Lung (tissue), 12 donors: ENCODE data around the gene GDF11. TPM values are rescaled to one million over a fixed set of nuclear protein-coding genes. Genes with fewer than 3 reads are reported as not detected.
A peak's percentile ranks its signal among the peaks of the same experiment; 100 is the strongest.

Experiments used
- ATAC-seq: fragments of 200-7000 bp; cut with Tn5 transposase; one replicate; pipeline ENCODE4 v1.9.1; 2020; ENCODE audit warnings: moderate number of reproducible peaks; ENCODE audit not compliant: insufficient read depth, low FRiP score
- DNase-seq, 3 donors: peaks; one replicate each; pipeline ENCODE4 v3.0.0-alpha.2; 2013 to 2017
- H3K27ac ChIP-seq, 2 donors: one replicate each; pipeline ENCODE4 v1.5.1; 2013; ENCODE audit warnings: mild to moderate bottlenecking in 2 of 2, moderate library complexity in 2 of 2, control low read depth in 1 of 2, inconsistent platforms in 1 of 2, low read depth in 1 of 2, low read length in 1 of 2
- H3K27me3 ChIP-seq, 3 donors: one replicate each; pipeline ENCODE4 v1.5.1; 2013; ENCODE audit warnings: low read length in 2 of 3; ENCODE audit not compliant: control insufficient read depth in 3 of 3, insufficient read depth in 3 of 3
- H3K36me3 ChIP-seq, 4 donors: one replicate each; pipeline ENCODE4 v1.5.1; 2013; ENCODE audit warnings: low read length in 4 of 4, mild to moderate bottlenecking in 1 of 4, moderate library complexity in 1 of 4; ENCODE audit not compliant: control insufficient read depth in 4 of 4, insufficient read depth in 4 of 4
- H3K4me1 ChIP-seq, 5 donors: one replicate each; pipeline ENCODE4 v1.5.1; 2013; ENCODE audit warnings: low read length in 5 of 5, mild to moderate bottlenecking in 2 of 5, moderate library complexity in 1 of 5; ENCODE audit not compliant: control insufficient read depth in 5 of 5, insufficient read depth in 5 of 5
- H3K4me3 ChIP-seq: one replicate; pipeline ENCODE4 v1.5.1; 2013; ENCODE audit warnings: mild to moderate bottlenecking, control low read depth, moderate library complexity
- H3K9ac ChIP-seq, 2 donors: one replicate each; pipeline ENCODE4 v1.5.1; 2013; ENCODE audit warnings: low read length in 2 of 2, control low read depth in 1 of 2; ENCODE audit not compliant: insufficient read depth in 1 of 2
- H3K9me3 ChIP-seq, 4 donors: one replicate each; pipeline ENCODE4 v1.5.1; 2013; ENCODE audit warnings: low read length in 3 of 4, mild to moderate bottlenecking in 1 of 4, moderate library complexity in 1 of 4; ENCODE audit not compliant: control insufficient read depth in 4 of 4, insufficient read depth in 3 of 4
- CTCF ChIP-seq: IDR thresholded peaks from 2 replicates; pipeline ENCODE4 v1.5.1; 2012; ENCODE audit warnings: mild to moderate bottlenecking; ENCODE audit errors: control extremely low read depth, extremely low read depth
- WGBS, 2 donors: extraction: QIAGEN DNeasy Blood & Tissue Kit; methylation state at CpG; one replicate each; pipeline ENCODE4 v1.1.7; 2013; 5-methylcytosine and 5-hydroxymethylcytosine counted together
- polyA plus RNA-seq, 2 donors: library from polyadenylated mRNA; stranded (reverse); fragments of 200-250 nt; gene quantifications; one replicate each; pipeline ENCODE4 v1.2.1, GENCODE V29; 2013
- total RNA-seq, 2 donors: library from RNA; depleted of rRNA in 1 of 2; stranded (reverse); fragments of >200 nt in 1 of 2; gene quantifications; one replicate each; pipeline ENCODE4 v1.2.1, GENCODE V29; 2014 to 2021
- donor health status: control.
- donor health status: control.
- donor health status: Bipolar disorder and iron deficiency.
- donor health status: healthy.
- donor health status: DM: yes; HTN: yes; CAD: no.

Gene GDF11
- total and polyA plus RNA-seq, 4 donors: 0.93 to 8.3 (median 3.2) TPM

DNA sequence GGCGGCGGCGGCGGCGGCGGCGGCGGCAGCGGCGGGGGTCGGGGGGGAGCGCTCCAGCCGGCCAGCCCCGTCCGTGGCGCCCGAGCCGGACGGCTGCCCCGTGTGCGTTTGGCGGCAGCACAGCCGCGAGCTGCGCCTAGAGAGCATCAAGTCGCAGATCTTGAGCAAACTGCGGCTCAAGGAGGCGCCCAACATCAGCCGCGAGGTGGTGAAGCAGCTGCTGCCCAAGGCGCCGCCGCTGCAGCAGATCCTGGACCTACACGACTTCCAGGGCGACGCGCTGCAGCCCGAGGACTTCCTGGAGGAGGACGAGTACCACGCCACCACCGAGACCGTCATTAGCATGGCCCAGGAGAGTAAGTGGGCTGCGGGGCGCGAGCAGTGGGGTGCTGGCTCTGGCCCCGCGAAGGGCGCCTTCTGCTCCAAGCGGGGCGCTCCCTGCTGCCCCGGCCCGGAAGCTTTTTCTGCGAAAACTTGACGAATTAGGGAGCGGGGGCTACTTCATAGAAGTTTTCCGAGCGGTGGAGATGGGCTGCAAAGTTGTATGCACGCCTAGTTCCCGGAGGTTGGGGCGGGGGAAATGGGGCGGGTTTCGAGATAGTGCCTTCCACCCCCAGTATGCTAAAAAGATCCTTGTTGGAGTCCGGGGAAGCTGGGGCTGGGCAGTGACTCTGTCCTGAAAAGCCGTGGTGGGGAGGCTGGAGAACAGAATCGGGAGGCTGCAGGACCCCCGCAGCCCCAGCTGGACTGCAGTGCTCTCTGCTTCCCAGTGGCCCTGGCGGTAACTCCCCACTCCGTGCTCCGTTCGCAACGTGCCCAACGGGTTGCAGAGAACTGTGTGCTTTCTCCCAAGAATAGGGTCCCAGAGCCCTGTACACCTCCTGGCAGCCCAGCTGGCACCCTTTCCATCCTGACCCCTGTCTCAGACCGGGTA is 751 bp downstream of the GDF11 start:
- H3K36me3 ChIP-seq: peaks cover 0 to under 1% (median 0%) of the 10 kb centered on the region in 4 donors
- peak overlapping the region; percentile 57 for H3K4me3 ChIP-seq
- peak overlapping the region in 1 of 2 donors; percentile 79 for H3K27ac ChIP-seq
- peaks cover 2 to 34% (median 11%) of the 10 kb centered on the region in 5 donors for H3K4me1 ChIP-seq
- peak overlapping the region; percentile 46 to 74 for H3K9ac ChIP-seq
- H3K9me3 ChIP-seq: no peaks in the 10 kb centered on the region
- WGBS, 2 donors: 0 to 1% methylated on average over 62 to 73 of the region's 73 CpGs
- ATAC-seq (peak; percentile 20), DNase-seq (peak; percentile 79 to 88 (median 81))
- TF ChIP-seq CTCF: no peak
- H3K27me3 ChIP-seq: no peaks in the 10 kb centered on the region

DNA sequence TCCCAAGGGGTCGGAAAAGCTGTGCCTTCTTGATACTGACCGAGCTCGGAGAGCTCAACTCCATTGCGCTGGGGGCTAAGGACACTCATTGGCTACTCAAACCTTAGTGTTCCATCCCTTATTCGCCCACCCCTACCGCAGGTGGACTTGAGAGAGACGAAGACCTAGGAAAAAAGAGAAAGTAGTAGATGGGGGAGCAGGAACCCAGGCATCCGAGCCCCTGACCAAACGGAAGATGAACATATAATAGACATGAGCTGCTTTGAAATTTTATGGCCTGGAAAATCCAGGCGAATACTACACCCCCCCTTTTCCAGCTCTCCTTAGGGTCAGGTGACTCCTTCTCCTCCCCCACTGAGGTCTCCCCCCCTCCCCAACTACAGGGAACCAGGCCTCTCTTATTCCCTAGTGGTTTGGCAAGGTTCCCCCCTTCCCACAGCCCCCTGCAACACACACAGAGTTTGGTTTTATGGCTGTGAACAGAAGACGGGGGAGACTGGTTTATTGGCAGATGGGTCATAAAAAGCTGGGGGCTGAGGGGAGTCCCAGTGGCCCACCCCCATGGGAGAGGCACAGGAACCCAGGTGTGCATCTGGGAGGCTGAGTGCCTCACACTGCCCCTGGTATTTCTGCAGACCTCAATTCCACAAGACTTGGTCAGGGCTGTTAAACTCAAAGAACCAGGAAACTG is 1.6 kb downstream of the GDF11 start:
- Histone ChIP-seq H3K9ac (peak overlapping the region; percentile 46 to 74), H3K9me3 (no peaks in the 10 kb centered on the region), H3K27me3 (no peaks in the 10 kb centered on the region), H3K4me3 (no peak overlapping the region), H3K36me3 (peaks cover 0 to 2% (median 0%) of the 10 kb centered on the region in 4 donors), H3K27ac (no peak overlapping the region), H3K4me1 (peaks cover 2 to 34% (median 11%) of the 10 kb centered on the region in 5 donors)
- 18 to 31% methylated on average over 11 of the region's 11 CpGs for WGBS, 2 donors
- TF ChIP-seq CTCF: no peak
- DNase-seq (no peak), ATAC-seq (no peak)

DNA sequence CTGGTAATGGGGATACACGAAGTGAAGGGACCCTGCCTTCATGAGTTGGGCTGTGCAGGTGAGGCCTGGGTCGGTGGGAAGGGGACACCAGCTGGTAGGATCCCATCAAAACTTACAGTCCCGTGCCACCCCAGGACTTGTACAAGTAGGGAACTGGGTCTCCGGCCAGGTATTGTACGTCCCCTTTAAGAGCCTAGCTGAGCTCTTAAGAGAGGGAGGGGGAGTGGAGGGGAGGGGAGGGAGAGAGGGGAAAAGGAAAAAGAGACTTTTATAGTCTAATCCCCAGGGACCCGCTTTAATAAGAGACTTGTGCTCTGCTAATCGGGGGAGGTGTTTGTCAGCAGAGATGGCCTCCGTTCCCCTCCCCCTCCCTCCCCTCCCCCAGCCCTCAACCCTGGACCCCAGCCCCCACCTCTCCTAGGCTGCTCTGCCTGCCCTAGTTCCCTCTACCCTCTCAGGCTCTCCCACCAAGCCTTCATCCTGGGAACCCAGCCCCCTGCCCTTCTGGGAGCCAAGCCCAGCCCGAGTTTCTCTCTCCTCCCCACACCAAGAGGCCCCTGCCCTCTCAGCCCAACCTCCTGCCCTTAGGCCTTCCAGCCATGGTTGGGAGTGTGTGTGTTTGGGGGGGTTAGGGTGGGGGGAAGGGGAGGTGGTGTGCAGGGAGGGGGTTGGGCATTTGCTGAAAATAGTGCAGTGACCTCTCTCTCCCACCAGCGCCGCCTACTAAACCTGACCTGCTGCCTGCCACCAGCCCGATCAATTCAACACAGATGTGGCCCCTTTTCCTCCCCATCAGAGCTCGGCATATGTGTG is 2.6 kb downstream of the GDF11 start:
- Histone ChIP-seq H3K36me3 (peaks cover 0 to 2% (median 0%) of the 10 kb centered on the region in 4 donors), H3K4me1 (peaks cover 2 to 34% (median 11%) of the 10 kb centered on the region in 5 donors), H3K4me3 (no peak overlapping the region), H3K27me3 (no peaks in the 10 kb centered on the region), H3K9me3 (no peaks in the 10 kb centered on the region), H3K27ac (no peak overlapping the region), H3K9ac (no peak overlapping the region)
- no peak for TF ChIP-seq CTCF
- WGBS, 2 donors: 31 to 36% methylated on average over 13 of the region's 13 CpGs
- no peak for ATAC-seq
- DNase-seq: peak; percentile 73 to 87 (median 85)
